ENCODE measurements around the gene TRIM2.

Gene TRIM2

GRCh38 chr4:153223427-153223801 is 19.2 kb downstream of the TRIM2 start:
- peak; percentile 16 for DNase-seq

- DNase-seq, result no peak
Measured at GRCh38 chr4:153223930-153224329, 19.7 kb downstream of the TRIM2 start.

GRCh38 chr4:153224474-153224873 is 20.2 kb downstream of the TRIM2 start:
- no peak for DNase-seq

DNA sequence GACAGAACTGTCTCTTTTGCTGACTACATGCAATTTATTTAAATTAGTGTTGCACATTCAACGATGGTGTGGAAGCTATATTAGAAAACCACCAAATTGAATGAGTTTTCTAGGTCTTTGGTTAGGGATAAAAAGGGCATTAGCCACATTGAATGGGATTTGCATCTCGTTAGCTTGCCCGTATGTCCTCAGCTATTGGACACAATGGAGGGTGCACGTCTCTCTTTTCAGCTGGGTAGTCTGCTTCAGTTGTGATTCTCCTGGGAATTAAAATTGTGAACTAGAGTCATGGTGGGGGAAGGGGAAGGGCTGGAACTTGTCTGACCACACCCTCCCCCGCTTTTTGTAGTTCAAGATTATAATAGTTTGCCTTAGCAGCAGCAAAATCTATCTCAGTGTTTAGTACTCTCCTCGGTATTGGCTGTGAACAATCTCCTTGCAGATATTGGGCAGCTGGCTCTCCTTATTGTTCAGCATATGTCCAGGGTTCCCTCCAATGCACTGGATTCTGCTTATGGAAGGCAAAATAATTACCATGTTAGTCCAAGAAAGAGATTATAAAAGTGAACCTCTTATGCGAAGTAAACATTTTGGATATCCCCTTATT is 23.3 kb downstream of the TRIM2 start:
- DNase-seq, result no peak

GRCh38 chr4:153228512-153229140 is 24.4 kb downstream of the TRIM2 start:
- no peak for DNase-seq

DNA sequence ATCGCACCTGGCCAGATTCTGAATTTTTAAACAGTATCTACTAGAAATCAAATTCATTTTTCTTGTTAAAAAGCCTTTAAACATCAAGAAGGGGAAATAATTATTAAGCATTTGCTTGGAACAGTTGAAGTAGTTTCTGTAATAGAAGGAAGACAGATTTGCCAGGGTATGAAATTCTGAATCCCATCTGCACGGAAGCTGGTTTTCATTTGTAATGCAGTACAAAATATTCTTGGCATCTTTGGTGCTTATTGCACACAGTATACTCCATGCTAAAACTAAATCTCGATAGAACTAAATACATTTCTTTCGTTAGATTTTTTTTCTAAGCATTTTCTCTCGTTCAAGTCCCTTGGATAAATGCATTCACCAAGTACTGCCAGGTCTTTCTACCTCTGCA is 25.3 kb downstream of the TRIM2 start:
- no peak for DNase-seq

- DNase-seq, result peak; percentile 22
Measured at GRCh38 chr4:153232768-153233167, 28.5 kb downstream of the TRIM2 start.

- DNase-seq, result no peak
Measured at GRCh38 chr4:153233761-153234371, 29.6 kb downstream of the TRIM2 start.

GRCh38 chr4:153234885-153235284 is 30.6 kb downstream of the TRIM2 start:
- no peak for DNase-seq

DNA sequence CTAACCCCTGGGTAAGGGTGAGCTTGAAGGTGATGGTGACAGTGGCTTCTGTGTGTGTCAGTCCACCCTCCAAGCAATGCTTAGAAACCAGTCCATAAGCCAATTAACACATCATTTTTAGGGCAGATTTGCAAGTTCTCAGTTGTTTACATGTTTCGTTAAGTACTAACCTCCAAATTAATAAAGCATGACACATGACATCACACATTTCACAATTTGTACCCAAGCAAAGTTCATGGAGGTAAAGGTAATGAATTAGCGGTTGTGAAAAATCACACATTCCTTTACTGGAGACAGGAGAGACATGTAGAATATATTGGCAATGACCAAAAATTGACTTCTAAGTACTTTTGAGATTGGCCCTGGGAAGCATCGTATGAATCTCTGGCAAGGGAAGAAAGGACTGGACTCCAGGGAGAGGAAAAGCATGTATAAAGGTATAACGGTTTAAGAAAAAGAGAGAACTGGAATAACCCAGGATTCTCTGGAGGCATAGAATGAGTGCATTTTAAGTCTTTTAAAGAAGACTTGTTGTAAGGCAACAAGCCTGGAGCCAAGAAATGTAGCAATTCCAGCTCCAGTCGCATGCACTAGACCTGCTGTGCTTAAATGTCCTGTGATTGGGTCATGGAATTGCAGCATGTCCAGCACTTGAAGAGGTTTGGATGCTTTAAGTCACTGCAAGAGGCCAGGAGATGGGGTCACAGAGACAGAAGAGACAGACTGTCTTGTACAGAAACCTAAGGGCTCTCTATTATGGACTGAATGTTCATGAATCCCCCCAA is 34.1 kb downstream of the TRIM2 start:
- no peak for DNase-seq

GRCh38 chr4:153239409-153239808 is 35.2 kb downstream of the TRIM2 start:
- no peak for DNase-seq

GRCh38 chr4:153241295-153241694 is 37.1 kb downstream of the TRIM2 start:
- DNase-seq, result no peak

- DNase-seq, result no peak
Measured at GRCh38 chr4:153241970-153242838, 38.0 kb downstream of the TRIM2 start.

- DNase-seq, result no peak
Measured at GRCh38 chr4:153242839-153243324, 38.6 kb downstream of the TRIM2 start.

DNA sequence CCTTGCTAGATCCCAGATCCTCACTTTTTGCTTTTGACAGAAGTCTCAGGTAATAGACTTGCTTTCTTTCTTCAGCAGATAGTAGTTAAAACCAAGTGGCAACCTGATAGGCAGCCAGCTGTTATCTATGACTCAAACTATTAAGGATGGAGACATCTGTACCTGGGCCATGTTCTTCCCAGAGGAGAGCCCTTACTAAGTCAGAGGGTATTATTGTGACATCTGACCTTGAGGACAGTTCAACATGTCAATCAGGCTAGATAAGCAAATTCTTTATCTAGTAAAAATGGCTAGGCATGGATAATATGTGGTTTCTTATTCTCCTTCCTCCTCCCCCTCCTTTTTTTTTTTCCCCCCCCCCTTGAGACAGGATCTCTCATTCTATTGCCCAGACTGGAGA is 39.2 kb downstream of the TRIM2 start:
- no peak for DNase-seq

DNA sequence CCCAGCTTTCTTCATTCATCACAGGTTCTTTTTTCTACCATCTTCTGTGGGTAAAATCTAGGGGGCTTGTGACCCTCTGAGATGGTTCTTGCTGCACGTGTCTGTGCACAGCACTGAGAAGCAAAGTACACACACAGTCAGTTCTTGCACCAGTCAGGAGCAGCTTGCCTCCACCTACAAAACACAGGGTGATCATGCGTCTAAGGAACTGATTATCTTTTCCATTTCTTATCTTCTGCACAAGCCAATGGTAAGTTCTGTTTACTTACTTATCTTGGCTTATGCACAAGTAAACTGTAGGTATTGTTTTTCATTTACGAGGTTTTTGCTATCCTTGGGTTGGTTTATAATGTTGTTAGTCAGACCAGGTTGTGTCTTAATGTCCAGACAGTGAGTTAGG is 40.7 kb downstream of the TRIM2 start:
- DNase-seq, result no peak

DNA sequence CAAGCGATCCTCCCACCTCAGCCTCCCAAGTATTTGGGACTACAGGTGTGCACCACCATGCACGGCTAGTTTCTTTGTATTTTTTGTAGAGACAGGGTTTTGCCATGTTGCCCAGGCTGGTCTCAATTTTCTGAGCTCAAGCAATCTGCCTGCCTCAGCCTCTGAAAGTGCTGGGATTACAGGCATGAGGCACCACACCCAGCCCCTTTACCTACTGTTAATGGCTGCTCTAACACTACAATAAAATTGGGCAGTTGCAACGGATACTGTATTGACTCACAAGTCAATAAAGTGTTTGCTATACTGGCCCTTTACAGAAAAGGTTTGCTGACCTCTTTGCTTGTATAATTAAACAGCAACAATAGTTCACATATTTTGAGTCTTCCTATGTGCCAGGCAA is 41.5 kb downstream of the TRIM2 start:
- DNase-seq, result no peak

DNA sequence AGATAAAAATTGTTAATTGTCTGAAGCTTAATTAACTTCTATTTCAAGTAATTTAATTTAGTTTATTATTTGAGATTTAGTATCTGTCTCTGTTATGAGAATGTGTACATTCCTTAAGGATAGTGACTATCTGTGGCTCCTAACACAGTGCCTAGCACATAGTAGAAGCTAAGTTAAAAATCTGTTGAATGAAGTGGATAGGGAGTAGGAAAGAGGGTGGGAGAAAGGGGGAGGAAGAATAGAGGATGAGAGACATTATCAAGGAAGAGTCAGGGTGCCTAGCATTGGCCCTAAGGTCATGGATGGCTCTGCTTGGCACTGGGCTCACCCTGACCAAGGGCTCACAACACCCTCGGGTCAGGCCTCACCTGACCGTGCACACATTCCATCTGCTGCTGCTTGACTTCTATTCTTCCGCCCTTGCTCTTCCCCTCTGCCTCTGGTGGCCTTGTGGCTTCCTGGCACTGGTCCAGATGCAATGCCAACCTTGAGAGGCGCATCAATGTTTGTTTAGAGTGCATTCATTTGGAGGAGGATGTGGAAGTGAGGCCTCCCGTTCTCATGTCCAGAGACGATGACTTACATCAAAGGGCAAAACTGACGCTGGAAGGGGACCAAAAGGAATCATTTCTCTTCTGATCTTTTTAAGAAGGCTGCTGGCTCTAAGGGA is 42.3 kb downstream of the TRIM2 start:
- no peak for DNase-seq

GRCh38 chr4:153247116-153247490 is 42.9 kb downstream of the TRIM2 start:
- no peak for DNase-seq

- no peak for DNase-seq
Measured at GRCh38 chr4:153248641-153249198, 44.5 kb downstream of the TRIM2 start.

DNA sequence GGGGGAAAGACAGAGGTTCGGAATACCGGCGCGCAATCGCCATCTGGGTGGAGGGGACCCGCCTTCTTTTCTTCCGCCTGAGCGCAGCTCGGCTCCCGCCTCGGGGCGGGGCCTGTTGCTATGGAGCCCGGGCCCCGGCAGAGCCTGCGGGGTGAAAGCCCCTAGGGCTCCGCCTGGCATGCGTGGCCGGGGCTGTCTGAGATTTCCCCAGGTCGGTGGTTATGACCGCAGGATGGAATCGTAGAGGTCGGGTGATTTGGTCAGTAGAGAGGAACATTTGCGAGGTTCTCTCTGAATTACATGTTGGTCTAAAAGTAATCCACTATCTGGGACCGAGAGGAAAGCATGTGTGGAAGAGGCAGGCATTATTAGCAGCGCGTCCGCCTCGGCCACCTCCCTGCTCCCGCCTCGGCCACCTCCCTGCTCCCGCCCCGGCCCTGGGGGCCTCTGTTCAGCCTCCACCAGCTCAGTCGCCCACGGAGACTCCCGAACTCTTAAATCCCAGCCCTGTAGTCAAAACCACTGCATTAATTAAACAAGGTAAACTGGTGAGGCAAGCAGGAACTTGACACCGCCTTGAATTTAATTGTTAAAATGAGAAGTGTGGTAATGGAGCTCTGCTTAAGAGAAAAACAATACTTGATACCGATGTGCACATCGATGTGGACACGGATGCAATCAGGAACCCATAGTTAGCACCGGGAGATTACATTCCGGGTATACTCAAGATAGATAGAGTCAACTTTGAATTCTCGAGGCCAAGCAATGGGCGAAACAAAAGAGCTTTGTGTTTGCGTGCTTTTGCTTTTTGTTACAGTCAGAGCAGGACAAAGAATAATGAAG is 45.2 kb downstream of the TRIM2 start:
- DNase-seq, result peak; percentile 57

All from hematopoietic multipotent progenitor cell treated with erythropoietin and hydrocortisone succinate and interleukin-3 and kit ligand, for 8 days (in vitro differentiated cells).